Kidney (tissue), 14 donors: ENCODE measurements around the gene GPR183. TPM values are rescaled to one million over a fixed set of nuclear protein-coding genes. Genes with fewer than 3 reads are reported as not detected.

Experiments
- DNase-seq, 5 donors: peaks; one replicate each; pipeline ENCODE4 v3.0.0-alpha.2; 2013 to 2020
- FAIRE-seq: peaks from 2 replicates; lab custom pipeline; 2012; peaks lifted over from hg19 to GRCh38; lab: Jason Lieb, UNC
- H3K27ac ChIP-seq, 2 donors: one replicate each; pipeline ENCODE4 v1.7.0; 2013; ENCODE audit warnings: low read depth in 2 of 2, low read length in 2 of 2, inconsistent platforms in 1 of 2
- H3K27me3 ChIP-seq: one replicate; pipeline ENCODE4 v1.7.1; 2013; ENCODE audit warnings: low read length, inconsistent platforms; ENCODE audit not compliant: control insufficient read depth, insufficient read depth
- H3K36me3 ChIP-seq, 3 donors: one replicate each; pipeline versions ENCODE4 v1.7.0 to v1.7.1; 2013; ENCODE audit warnings: low read length in 3 of 3, control low read depth in 1 of 3, inconsistent platforms in 1 of 3; ENCODE audit not compliant: insufficient read depth in 3 of 3, control insufficient read depth in 2 of 3
- H3K4me1 ChIP-seq, 3 donors: one replicate each; pipeline versions ENCODE4 v1.7.0 to v1.7.1; 2013; ENCODE audit warnings: low read length in 3 of 3, inconsistent platforms in 1 of 3, low read depth in 1 of 3; ENCODE audit not compliant: control insufficient read depth in 2 of 3, insufficient read depth in 2 of 3
- H3K4me3 ChIP-seq, 3 donors: one replicate each; pipeline versions ENCODE4 v1.7.0 to v1.8.1; 2013; ENCODE audit warnings: low read length in 3 of 3, control low read depth in 1 of 3, inconsistent platforms in 1 of 3
- H3K9ac ChIP-seq, 3 donors: one replicate each; pipeline versions ENCODE4 v1.7.0 to v1.7.1; 2013; ENCODE audit warnings: low read length in 3 of 3, control low read depth in 1 of 3, inconsistent platforms in 1 of 3
- H3K9me3 ChIP-seq, 3 donors: one replicate each; pipeline versions ENCODE4 v1.7.0 to v1.7.1; 2013; ENCODE audit warnings: low read length in 3 of 3, control low read depth in 1 of 3, inconsistent platforms in 1 of 3; ENCODE audit not compliant: control insufficient read depth in 2 of 3, insufficient read depth in 1 of 3
- intact Hi-C: fragments of 100-400 bp; cut with DNase I; formaldehyde crosslinking; loops from one replicate; pipeline ENCODE4 v1.11.1; 2022
- polyA plus RNA-seq: library from polyadenylated mRNA; stranded (reverse); fragments of 350-450 nt; fragmentation: Illumina TruSeq; extraction: RNeasy Lipid Tissue Mini Kit (QIAGEN cat#74804); gene quantifications from one replicate; pipeline ENCODE4 v1.2.3, GENCODE V29; 2014; ENCODE audit warnings: low read depth, low replicate concordance; ENCODE audit not compliant: insufficient read depth
- total RNA-seq: library from RNA; stranded (reverse); fragmentation: NEBNext Ultra II Directional; extraction: Animal tissue kit (Norgen Biotek cat#: 25700); gene quantifications from one replicate; pipeline ENCODE4 v1.2.1, GENCODE V29; 2021
- TF ChIP-seq, protein P1 (sequence below): IDR thresholded peaks from 3 replicates; pipeline ENCODE4 v1.5.1; 2012; ENCODE audit warnings: mild to moderate bottlenecking, moderate library complexity, borderline replicate concordance; ENCODE audit not compliant: insufficient read depth; ENCODE audit errors: extremely low read depth
- donor health status: control.
- donor health status: control.
- donor health status: control.
- donor health status: control.
- donor health status: control.
- donor health status: DM: yes; HTN: yes; CAD: no.
- donor health status: Normal renal cell carcinoma (clear cell type).

The GPR183 gene
- total and polyA plus RNA-seq, 2 donors from 2014 or later = 1.7 to 11.8 TPM

DNA sequence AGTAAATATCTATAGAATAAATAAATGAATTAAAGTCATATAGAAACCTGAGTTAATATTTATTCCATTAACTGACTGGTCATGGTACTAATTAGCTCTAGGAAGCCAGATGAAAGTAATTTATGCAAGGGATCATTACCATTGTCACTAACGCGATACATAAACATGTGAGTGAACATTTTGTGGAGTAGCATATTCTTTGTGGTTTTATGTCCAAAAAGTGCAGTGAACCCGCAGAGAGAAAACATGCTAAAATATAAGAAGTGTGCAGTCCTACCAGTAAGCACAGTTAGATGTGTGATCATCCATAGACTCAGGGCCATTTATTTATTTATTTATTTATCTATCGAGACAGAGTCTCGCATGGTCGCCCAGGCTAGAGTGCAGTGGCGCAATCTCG is 1.6 kb downstream of the GPR183 start:
- no peak for DNase-seq
- Histone ChIP-seq H3K9me3 (no peaks in the 10 kb centered on the region), H3K4me3 (no peak overlapping the region), H3K36me3 (no peaks in the 10 kb centered on the region), H3K9ac (no peak overlapping the region), H3K27me3 (no peaks in the 10 kb centered on the region), H3K27ac (no peak overlapping the region), H3K4me1 (peaks cover 0 to 4% (median 0%) of the 10 kb centered on the region in 3 donors)
- FAIRE-seq = no peak
- TF ChIP-seq, protein P1, sequence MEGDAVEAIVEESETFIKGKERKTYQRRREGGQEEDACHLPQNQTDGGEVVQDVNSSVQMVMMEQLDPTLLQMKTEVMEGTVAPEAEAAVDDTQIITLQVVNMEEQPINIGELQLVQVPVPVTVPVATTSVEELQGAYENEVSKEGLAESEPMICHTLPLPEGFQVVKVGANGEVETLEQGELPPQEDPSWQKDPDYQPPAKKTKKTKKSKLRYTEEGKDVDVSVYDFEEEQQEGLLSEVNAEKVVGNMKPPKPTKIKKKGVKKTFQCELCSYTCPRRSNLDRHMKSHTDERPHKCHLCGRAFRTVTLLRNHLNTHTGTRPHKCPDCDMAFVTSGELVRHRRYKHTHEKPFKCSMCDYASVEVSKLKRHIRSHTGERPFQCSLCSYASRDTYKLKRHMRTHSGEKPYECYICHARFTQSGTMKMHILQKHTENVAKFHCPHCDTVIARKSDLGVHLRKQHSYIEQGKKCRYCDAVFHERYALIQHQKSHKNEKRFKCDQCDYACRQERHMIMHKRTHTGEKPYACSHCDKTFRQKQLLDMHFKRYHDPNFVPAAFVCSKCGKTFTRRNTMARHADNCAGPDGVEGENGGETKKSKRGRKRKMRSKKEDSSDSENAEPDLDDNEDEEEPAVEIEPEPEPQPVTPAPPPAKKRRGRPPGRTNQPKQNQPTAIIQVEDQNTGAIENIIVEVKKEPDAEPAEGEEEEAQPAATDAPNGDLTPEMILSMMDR = no peak
- intact Hi-C loops = no loop called here

DNA sequence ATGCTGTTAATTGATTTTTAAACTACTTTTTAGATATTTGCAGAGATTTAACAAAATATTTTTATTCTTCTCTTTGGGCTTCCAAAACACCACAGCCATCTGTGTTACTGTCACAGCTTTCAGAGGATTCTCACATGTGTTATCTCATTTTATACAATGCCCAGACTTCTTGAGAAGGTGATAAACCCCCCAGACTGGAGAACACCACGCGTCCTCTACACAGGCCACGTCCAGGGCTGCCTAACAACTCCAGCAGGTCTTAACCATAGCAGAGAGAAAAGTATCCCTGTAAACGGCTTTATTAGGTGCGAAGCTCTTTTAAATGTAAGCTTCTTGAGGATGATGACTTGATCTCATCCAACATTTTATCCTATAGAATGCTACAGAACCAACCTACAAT is 2.0 kb downstream of the GPR183 start:
- Histone ChIP-seq H3K9ac (no peak overlapping the region), H3K4me1 (peaks cover 0 to 4% (median 0%) of the 10 kb centered on the region in 3 donors), H3K27me3 (no peaks in the 10 kb centered on the region), H3K27ac (no peak overlapping the region), H3K9me3 (no peaks in the 10 kb centered on the region), H3K36me3 (no peaks in the 10 kb centered on the region), H3K4me3 (no peak overlapping the region)
- FAIRE-seq = no peak
- TF ChIP-seq, protein P1 = no peak
- no peak for DNase-seq
- intact Hi-C loops = no loop called here

DNA sequence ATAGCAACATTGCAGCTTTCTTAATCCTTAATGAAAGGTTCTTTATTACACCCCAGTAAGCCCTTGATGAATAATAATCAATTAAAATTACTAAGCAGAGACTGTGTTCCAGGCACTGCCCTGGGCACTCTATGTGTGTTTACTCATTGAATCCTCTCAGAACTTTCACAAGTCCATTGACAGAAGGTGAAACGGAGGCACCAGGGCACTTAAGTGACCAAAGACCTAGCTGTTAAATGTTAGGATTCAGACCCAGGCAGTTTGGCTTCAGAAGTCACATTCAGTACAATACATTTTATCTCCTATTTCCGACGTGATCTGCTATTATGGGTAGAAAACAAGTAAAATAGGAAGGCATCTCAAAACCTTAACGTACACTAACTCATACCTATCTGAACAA is 2.7 kb downstream of the GPR183 start:
- DNase-seq (no peak), FAIRE-seq (no peak)
- Histone ChIP-seq H3K27me3 (no peaks in the 10 kb centered on the region), H3K4me1 (peaks cover 0 to 4% (median 0%) of the 10 kb centered on the region in 3 donors), H3K9ac (no peak overlapping the region), H3K4me3 (no peak overlapping the region), H3K9me3 (no peaks in the 10 kb centered on the region), H3K36me3 (no peaks in the 10 kb centered on the region), H3K27ac (no peak overlapping the region)
- TF ChIP-seq, protein P1 = no peak
- intact Hi-C loops = no loop called here
